Lung (tissue), 12 donors: ENCODE data around the gene CCDC185. TPM values are rescaled to one million over a fixed set of nuclear protein-coding genes. Genes with fewer than 3 reads are reported as not detected.

ENCODE experiments used
- ATAC-seq: fragments of 200-7000 bp; cut with Tn5 transposase; one replicate; pipeline ENCODE4 v1.9.1; 2020; ENCODE audit warnings: moderate number of reproducible peaks; ENCODE audit not compliant: insufficient read depth, low FRiP score
- DNase-seq, 3 donors: peaks; one replicate each; pipeline ENCODE4 v3.0.0-alpha.2; 2013 to 2017
- H3K27ac ChIP-seq, 2 donors: one replicate each; pipeline ENCODE4 v1.5.1; 2013; ENCODE audit warnings: mild to moderate bottlenecking in 2 of 2, moderate library complexity in 2 of 2, control low read depth in 1 of 2, inconsistent platforms in 1 of 2, low read depth in 1 of 2, low read length in 1 of 2
- H3K27me3 ChIP-seq, 3 donors: one replicate each; pipeline ENCODE4 v1.5.1; 2013; ENCODE audit warnings: low read length in 2 of 3; ENCODE audit not compliant: control insufficient read depth in 3 of 3, insufficient read depth in 3 of 3
- H3K36me3 ChIP-seq, 4 donors: one replicate each; pipeline ENCODE4 v1.5.1; 2013; ENCODE audit warnings: low read length in 4 of 4, mild to moderate bottlenecking in 1 of 4, moderate library complexity in 1 of 4; ENCODE audit not compliant: control insufficient read depth in 4 of 4, insufficient read depth in 4 of 4
- H3K4me1 ChIP-seq, 5 donors: one replicate each; pipeline ENCODE4 v1.5.1; 2013; ENCODE audit warnings: low read length in 5 of 5, mild to moderate bottlenecking in 2 of 5, moderate library complexity in 1 of 5; ENCODE audit not compliant: control insufficient read depth in 5 of 5, insufficient read depth in 5 of 5
- H3K4me3 ChIP-seq: one replicate; pipeline ENCODE4 v1.5.1; 2013; ENCODE audit warnings: mild to moderate bottlenecking, control low read depth, moderate library complexity
- H3K9ac ChIP-seq, 2 donors: one replicate each; pipeline ENCODE4 v1.5.1; 2013; ENCODE audit warnings: low read length in 2 of 2, control low read depth in 1 of 2; ENCODE audit not compliant: insufficient read depth in 1 of 2
- H3K9me3 ChIP-seq, 4 donors: one replicate each; pipeline ENCODE4 v1.5.1; 2013; ENCODE audit warnings: low read length in 3 of 4, mild to moderate bottlenecking in 1 of 4, moderate library complexity in 1 of 4; ENCODE audit not compliant: control insufficient read depth in 4 of 4, insufficient read depth in 3 of 4
- CTCF ChIP-seq: IDR thresholded peaks from 2 replicates; pipeline ENCODE4 v1.5.1; 2012; ENCODE audit warnings: mild to moderate bottlenecking; ENCODE audit errors: control extremely low read depth, extremely low read depth
- WGBS, 2 donors: extraction: QIAGEN DNeasy Blood & Tissue Kit; methylation state at CpG; one replicate each; pipeline ENCODE4 v1.1.7; 2013; 5-methylcytosine and 5-hydroxymethylcytosine counted together
- polyA plus RNA-seq, 2 donors: library from polyadenylated mRNA; stranded (reverse); fragments of 200-250 nt; gene quantifications; one replicate each; pipeline ENCODE4 v1.2.1, GENCODE V29; 2013
- total RNA-seq, 2 donors: library from RNA; depleted of rRNA in 1 of 2; stranded (reverse); fragments of >200 nt in 1 of 2; gene quantifications; one replicate each; pipeline ENCODE4 v1.2.1, GENCODE V29; 2014 to 2021
- donor health status: control.
- donor health status: control.
- donor health status: Bipolar disorder and iron deficiency.
- donor health status: healthy.
- donor health status: DM: yes; HTN: yes; CAD: no.

CCDC185 gene
- total and polyA plus RNA-seq, 4 donors, result not detected

- Histone ChIP-seq H3K4me1 (peaks cover 0 to 12% (median 0%) of the 10 kb centered on the region in 5 donors), H3K27ac (no peak within 1 kb of the TSS), H3K36me3 (no peaks in the 10 kb centered on the region), H3K9me3 (no peaks in the 10 kb centered on the region), H3K4me3 (peak within 1 kb of the TSS; percentile 53), H3K27me3 (peaks cover 4 to 41% (median 23%) of the 10 kb centered on the region in 3 donors), H3K9ac (peak within 1 kb of the TSS in 1 of 2 donors; percentile 46)
- ATAC-seq, result peak; percentile 85
- DNase-seq, result peak; percentile 39 to 72 (median 68)
- 0 to 1% methylated on average over 27 to 110 of the region's 111 CpGs for WGBS, 2 donors
- TF ChIP-seq CTCF, result no peak
These were observed 29.1 kb upstream of the CCDC185 start, which contains the start of gene SUSD4 for GRCh38 chr1:223363856-223364684. Gene SUSD4 (minus strand): TSS chr1:223364176. CDS start chr1:223363425, 751 bp downstream.

- 1 to 2% methylated on average over 52 to 55 of the region's 55 CpGs for WGBS, 2 donors
- Histone ChIP-seq H3K36me3 (no peaks in the 10 kb centered on the region), H3K4me3 (peak overlapping the region; percentile 53), H3K9ac (no peak overlapping the region), H3K4me1 (peaks cover 0 to 12% (median 0%) of the 10 kb centered on the region in 5 donors), H3K27ac (no peak overlapping the region), H3K9me3 (no peaks in the 10 kb centered on the region), H3K27me3 (peaks cover 4 to 39% (median 23%) of the 10 kb centered on the region in 3 donors)
- no peak for ATAC-seq
- DNase-seq, result peak in 1 of 3 donors; percentile 24
- TF ChIP-seq CTCF, result no peak
These were observed 28.4 kb upstream of the CCDC185 start for GRCh38 chr1:223364685-223365382.

- DNase-seq (no peak), ATAC-seq (no peak)
- 86% methylated on average over 4 of the region's 4 CpGs for WGBS, 2 donors
- Histone ChIP-seq H3K27ac (no peak overlapping the region), H3K27me3 (no peaks in the 10 kb centered on the region), H3K4me3 (no peak overlapping the region), H3K9me3 (peaks cover 0 to 5% (median 3%) of the 10 kb centered on the region in 4 donors), H3K9ac (no peak overlapping the region), H3K4me1 (no peaks in the 10 kb centered on the region), H3K36me3 (no peaks in the 10 kb centered on the region)
- no peak for TF ChIP-seq CTCF
These were observed 19.1 kb upstream of the CCDC185 start for GRCh38 chr1:223374064-223374610.
